GM12865 (cell line): ENCODE measurements around the gene TOGARAM1.
"Not testable (repeated sequence)": the region's sequence is repeated elsewhere in the genome, so short reads cannot be mapped to it uniquely, and the experiment has no call there.

Experiments used
- DNase-seq: peaks from one replicate; pipeline ENCODE4 v3.0.0; 2010; ENCODE audit warnings: low read depth
- H3K4me3 ChIP-seq: 2 replicates; pipeline ENCODE4 v1.5.1; 2011; ENCODE audit warnings: mild to moderate bottlenecking, low read depth, low read length, control low read depth
- CTCF ChIP-seq: IDR thresholded peaks from 2 replicates; pipeline ENCODE4 v1.5.1; 2011; ENCODE audit warnings: low read length, control low read depth, low read depth, inconsistent platforms; ENCODE audit not compliant: insufficient read depth; ENCODE audit errors: missing control alignments

Gene TOGARAM1

GRCh38 chr14:45065956-45066355 lies 104.0 kb downstream of the TOGARAM1 start:
- H3K4me3 ChIP-seq = no peak overlapping the region
- no peak for TF ChIP-seq CTCF
- DNase-seq = no peak

- DNase-seq = no peak
- TF ChIP-seq CTCF = no peak
- no peak overlapping the region for H3K4me3 ChIP-seq
Measured at GRCh38 chr14:45066667-45067066, 104.7 kb downstream of the TOGARAM1 start.

- no peak for DNase-seq
- no peak for TF ChIP-seq CTCF
- H3K4me3 ChIP-seq = no peak overlapping the region
Measured at GRCh38 chr14:45068396-45068795, 106.4 kb downstream of the TOGARAM1 start.

GRCh38 chr14:45070215-45070614 lies 108.2 kb downstream of the TOGARAM1 start:
- TF ChIP-seq CTCF = no peak
- no peak overlapping the region for H3K4me3 ChIP-seq
- DNase-seq = no peak

GRCh38 chr14:45072126-45072525 lies 110.1 kb downstream of the TOGARAM1 start:
- DNase-seq = no peak
- H3K4me3 ChIP-seq = no peak overlapping the region
- no peak for TF ChIP-seq CTCF

- no peak for TF ChIP-seq CTCF
- H3K4me3 ChIP-seq = no peak overlapping the region
- no peak for DNase-seq
Measured at GRCh38 chr14:45073231-45073879, 111.4 kb downstream of the TOGARAM1 start.

- H3K4me3 ChIP-seq = no peak overlapping the region
- TF ChIP-seq CTCF = no peak
- no peak for DNase-seq
Measured at GRCh38 chr14:45078323-45078722, 116.3 kb downstream of the TOGARAM1 start.

- not testable (repeated sequence) for H3K4me3 ChIP-seq, DNase-seq
Measured at GRCh38 chr14:45080416-45080968, 118.5 kb downstream of the TOGARAM1 start.

- H3K4me3 ChIP-seq, DNase-seq: not testable (repeated sequence)
Measured at GRCh38 chr14:45081096-45081495, 119.1 kb downstream of the TOGARAM1 start.
